Psoas muscle (tissue), 8 donors: ENCODE data around the gene CACNB2. TPM values are rescaled to one million over a fixed set of nuclear protein-coding genes. Genes with fewer than 3 reads are reported as not detected.

Source experiments
- ATAC-seq, 4 donors: fragments of 200-7000 bp; cut with Tn5 transposase; one replicate each; pipeline ENCODE4 v1.9.1; 2020; ENCODE audit warnings: moderate library complexity in 3 of 4, mild to moderate bottlenecking in 2 of 4
- DNase-seq, 2 donors: peaks; one replicate each; pipeline ENCODE4 v3.0.0-alpha.2; 2020
- H3K27ac ChIP-seq: fragments of 200-600 bp; one replicate; pipeline ENCODE4 v1.8.0; 2022
- H3K27me3 ChIP-seq, 3 donors: fragments of 200-600 bp in 1 of 3; one replicate each; pipeline versions ENCODE4 v1.6.1 to v1.8.0; 2013 to 2022; ENCODE audit warnings: low read length in 2 of 3, mild to moderate bottlenecking in 2 of 3, moderate library complexity in 1 of 3; ENCODE audit not compliant: insufficient read depth in 3 of 3
- H3K36me3 ChIP-seq, 2 donors: fragments of 200-600 bp in 1 of 2; one replicate each; pipeline versions ENCODE4 v1.6.1 to v1.8.0; 2013 to 2022; ENCODE audit warnings: low read depth in 1 of 2, mild to moderate bottlenecking in 1 of 2, moderate library complexity in 1 of 2; ENCODE audit not compliant: insufficient read depth in 1 of 2
- H3K4me1 ChIP-seq: fragments of 200-600 bp; one replicate; pipeline ENCODE4 v1.8.0; 2022
- H3K4me3 ChIP-seq: fragments of 200-600 bp; one replicate; pipeline ENCODE4 v1.8.0; 2022; ENCODE audit warnings: mild to moderate bottlenecking
- H3K9me3 ChIP-seq: fragments of 200-600 bp; one replicate; pipeline ENCODE4 v1.8.0; 2022
- WGBS, 3 donors: extraction: QIAGEN DNeasy Blood & Tissue Kit; methylation state at CpG; one replicate each; pipeline versions ENCODE4 v1.1.6 to v1.1.7; 2013; 5-methylcytosine and 5-hydroxymethylcytosine counted together
- intact Hi-C, 2 donors: fragments of 100-400 bp; cut with DNase I; formaldehyde crosslinking; loops; one replicate each; pipeline versions ENCODE4 v1.11.0 to v1.14.2; 2022
- polyA plus RNA-seq, 3 donors: library from polyadenylated mRNA; stranded (reverse); fragments of 200-250 nt; gene quantifications; one replicate each; pipeline ENCODE4 v1.2.3, GENCODE V29; 2013
- total RNA-seq, 4 donors: library from RNA; stranded (reverse); fragmentation: NEBNext Ultra II Directional in 2 of 4; extraction: Animal tissue kit (Norgen Biotek cat#: 25700) in 2 of 4; gene quantifications; one replicate each; pipeline versions ENCODE4 v1.2.1 to v1.2.4, GENCODE V29; 2021 to 2023
- TF ChIP-seq, protein P1 (sequence below): fragments of 200-600 bp; IDR thresholded peaks from one replicate; pipeline ENCODE4 v1.8.0; 2022; ENCODE audit warnings: antibody characterized with exemption
- donor health status: healthy with polysubstance abuse.
- donor health status: DM: no; HTN: no; CAD: no; lungs with moderate emphysema.
- donor health status: Bipolar disorder and iron deficiency.
- donor health status: healthy.
- donor health status: DM: yes; HTN: yes; CAD: no.
- donor health status: DM: no; HTN: no; CAD: no.
- donor health status: DM: no; HTN: no; CAD: no.
- donor health status: DM: yes; HTN: yes; CAD: no.

Gene CACNB2
- total and polyA plus RNA-seq, 7 donors, result 0.20 to 0.71 (median 0.43) TPM

DNA sequence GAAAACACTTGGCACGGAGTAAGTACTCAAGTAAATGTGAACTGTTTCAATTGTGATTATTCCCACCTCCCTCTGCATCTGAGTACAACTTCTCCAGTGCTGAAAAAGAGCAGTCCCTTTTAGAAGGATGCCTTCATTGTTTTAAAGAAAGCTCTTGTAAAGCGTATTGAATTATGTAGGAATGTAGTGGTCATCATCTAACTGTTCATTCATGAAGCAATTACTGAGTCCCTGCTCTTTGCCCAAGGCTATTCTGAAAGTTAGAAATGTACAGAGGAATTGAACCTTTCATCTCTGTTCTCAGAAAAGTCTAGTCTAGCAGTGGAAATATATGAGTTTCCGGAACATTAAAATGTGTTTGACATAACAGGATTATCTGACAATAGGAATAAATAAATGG is 127.8 kb downstream of the CACNB2 start:
- Histone ChIP-seq H3K9me3 (no peaks in the 10 kb centered on the region), H3K27ac (no peak overlapping the region), H3K27me3 (no peaks in the 10 kb centered on the region), H3K4me1 (no peaks in the 10 kb centered on the region), H3K36me3 (no peaks in the 10 kb centered on the region), H3K4me3 (no peak overlapping the region)
- ATAC-seq (no peak), DNase-seq (no peak)
- WGBS, 3 donors, result 83 to 88% (median 87%) methylated on average over 3 of the region's 3 CpGs
- intact Hi-C loops, result no loop called here
- TF ChIP-seq, protein P1, sequence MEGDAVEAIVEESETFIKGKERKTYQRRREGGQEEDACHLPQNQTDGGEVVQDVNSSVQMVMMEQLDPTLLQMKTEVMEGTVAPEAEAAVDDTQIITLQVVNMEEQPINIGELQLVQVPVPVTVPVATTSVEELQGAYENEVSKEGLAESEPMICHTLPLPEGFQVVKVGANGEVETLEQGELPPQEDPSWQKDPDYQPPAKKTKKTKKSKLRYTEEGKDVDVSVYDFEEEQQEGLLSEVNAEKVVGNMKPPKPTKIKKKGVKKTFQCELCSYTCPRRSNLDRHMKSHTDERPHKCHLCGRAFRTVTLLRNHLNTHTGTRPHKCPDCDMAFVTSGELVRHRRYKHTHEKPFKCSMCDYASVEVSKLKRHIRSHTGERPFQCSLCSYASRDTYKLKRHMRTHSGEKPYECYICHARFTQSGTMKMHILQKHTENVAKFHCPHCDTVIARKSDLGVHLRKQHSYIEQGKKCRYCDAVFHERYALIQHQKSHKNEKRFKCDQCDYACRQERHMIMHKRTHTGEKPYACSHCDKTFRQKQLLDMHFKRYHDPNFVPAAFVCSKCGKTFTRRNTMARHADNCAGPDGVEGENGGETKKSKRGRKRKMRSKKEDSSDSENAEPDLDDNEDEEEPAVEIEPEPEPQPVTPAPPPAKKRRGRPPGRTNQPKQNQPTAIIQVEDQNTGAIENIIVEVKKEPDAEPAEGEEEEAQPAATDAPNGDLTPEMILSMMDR, result no peak

GRCh38 chr10:18271491-18271890 is 131.3 kb downstream of the CACNB2 start:
- intact Hi-C loops, result no loop called here
- H3K9me3 ChIP-seq, result no peaks in the 10 kb centered on the region
- H3K36me3 ChIP-seq, result no peaks in the 10 kb centered on the region
- no peaks in the 10 kb centered on the region for H3K4me1 ChIP-seq
- DNase-seq (no peak), ATAC-seq (no peak)
- TF ChIP-seq, protein P1, result no peak
- no peak overlapping the region for H3K27ac ChIP-seq
- H3K27me3 ChIP-seq, result no peaks in the 10 kb centered on the region
- H3K4me3 ChIP-seq, result no peak overlapping the region
- WGBS, 3 donors, result 67 to 69% (median 67%) methylated on average over 3 of the region's 3 CpGs

- Histone ChIP-seq H3K4me1 (no peaks in the 10 kb centered on the region), H3K36me3 (no peaks in the 10 kb centered on the region), H3K9me3 (no peaks in the 10 kb centered on the region), H3K27ac (no peak overlapping the region), H3K27me3 (no peaks in the 10 kb centered on the region), H3K4me3 (no peak overlapping the region)
- ATAC-seq, result no peak
- TF ChIP-seq, protein P1, result no peak
- intact Hi-C loops, result no loop called here
- WGBS, 3 donors, result 53 to 63% (median 61%) methylated on average over 3 of the region's 3 CpGs
- DNase-seq, result no peak
These were observed 132.8 kb downstream of the CACNB2 start for GRCh38 chr10:18273039-18273438.

GRCh38 chr10:18278181-18278580 is 138.0 kb downstream of the CACNB2 start:
- no peak overlapping the region for H3K4me3 ChIP-seq
- no peak overlapping the region for H3K27ac ChIP-seq
- ATAC-seq (no peak), DNase-seq (no peak)
- intact Hi-C loops, result no loop called here
- 86 to 96% (median 94%) methylated on average over 3 of the region's 3 CpGs for WGBS, 3 donors
- TF ChIP-seq, protein P1, result no peak
- H3K36me3 ChIP-seq, result no peaks in the 10 kb centered on the region
- no peaks in the 10 kb centered on the region for H3K4me1 ChIP-seq
- H3K9me3 ChIP-seq, result no peaks in the 10 kb centered on the region
- H3K27me3 ChIP-seq, result no peaks in the 10 kb centered on the region

GRCh38 chr10:18279173-18279572 is 138.9 kb downstream of the CACNB2 start:
- Histone ChIP-seq H3K4me3 (no peak overlapping the region), H3K9me3 (no peaks in the 10 kb centered on the region), H3K36me3 (no peaks in the 10 kb centered on the region), H3K27me3 (no peaks in the 10 kb centered on the region), H3K27ac (no peak overlapping the region), H3K4me1 (no peaks in the 10 kb centered on the region)
- DNase-seq (no peak), ATAC-seq (no peak)
- 75 to 77% (median 77%) methylated on average over 4 of the region's 4 CpGs for WGBS, 3 donors
- intact Hi-C loops, result no loop called here
- TF ChIP-seq, protein P1, result no peak
